Measurements from ENCODE around the gene TGFA. TPM values are rescaled to one million over a fixed set of nuclear protein-coding genes. Genes with fewer than 3 reads are reported as not detected.

Gene TGFA
- not detected in 2 replicates for total RNA-seq

DNA sequence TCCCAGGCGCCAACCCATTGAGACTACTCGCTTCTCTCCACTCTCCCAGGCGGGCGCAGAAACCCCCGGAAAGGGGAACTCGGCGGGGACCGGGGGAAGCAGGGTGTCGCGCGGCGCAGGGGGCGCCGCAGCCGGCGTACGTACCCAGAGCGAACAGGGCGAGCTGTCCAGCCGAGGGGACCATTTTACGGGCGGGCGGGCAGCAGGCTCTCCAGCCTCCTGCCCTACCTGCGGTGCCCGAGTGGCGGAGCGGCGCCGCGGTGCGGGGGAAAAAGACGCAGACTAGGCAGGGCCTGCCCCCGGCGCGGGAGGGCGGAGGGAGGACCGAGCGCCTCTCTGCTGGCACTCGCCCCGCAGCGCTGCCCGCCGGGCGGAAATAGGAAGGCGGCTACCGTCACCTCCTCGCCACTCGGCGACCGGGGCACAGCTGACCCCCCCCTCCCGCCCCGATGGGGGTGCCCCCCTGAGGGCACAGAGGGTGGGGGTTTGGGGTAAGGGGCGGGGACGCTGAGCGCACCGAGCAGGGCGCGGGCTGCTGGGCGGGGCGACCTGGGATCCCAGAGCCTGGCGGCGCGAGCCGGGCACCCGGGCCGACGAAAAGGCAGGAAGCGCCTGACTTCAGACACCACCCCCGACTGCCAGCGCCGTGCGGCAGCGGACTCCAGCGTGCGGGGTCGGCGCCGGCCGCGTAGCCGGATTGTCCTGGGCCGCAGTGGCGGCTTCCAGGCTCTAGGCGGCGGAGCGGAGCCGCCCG lies at the start of gene TGFA:
TGFA (minus strand) TSS at position 243 of the 754 bp plus-strand sequence; CDS start at position 184, 59 bp downstream.

Other genes starting within 250 kb of the TGFA start
- under 0.01 and 0.59 TPM in 2 replicates for gene ADD2, start 214.4 kb upstream of the TGFA start, total RNA-seq
- not detected in 2 replicates for gene FIGLA, start 236.8 kb upstream of the TGFA start, total RNA-seq